Esophagus (tissue), 2 donors: Measurements from ENCODE around the gene OPALIN. TPM values are rescaled to one million over a fixed set of nuclear protein-coding genes. Genes with fewer than 3 reads are reported as not detected.

Experiments used
- H3K27ac ChIP-seq, 2 donors: one replicate each; pipeline ENCODE4 v1.5.1; 2013; ENCODE audit warnings: low read depth in 2 of 2, mild to moderate bottlenecking in 2 of 2, inconsistent platforms in 1 of 2, low read length in 1 of 2, moderate library complexity in 1 of 2
- H3K27me3 ChIP-seq, 2 donors: one replicate each; pipeline ENCODE4 v1.6.1; 2013; ENCODE audit warnings: low read length in 2 of 2, control low read depth in 1 of 2, mild to moderate bottlenecking in 1 of 2; ENCODE audit not compliant: insufficient read depth in 2 of 2, control insufficient read depth in 1 of 2
- H3K36me3 ChIP-seq, 2 donors: one replicate each; pipeline ENCODE4 v1.6.1; 2013; ENCODE audit warnings: low read length in 1 of 2; ENCODE audit not compliant: control insufficient read depth in 2 of 2, insufficient read depth in 2 of 2
- H3K4me1 ChIP-seq, 2 donors: one replicate each; pipeline ENCODE4 v1.6.1; 2013; ENCODE audit warnings: low read length in 1 of 2; ENCODE audit not compliant: control insufficient read depth in 2 of 2, insufficient read depth in 2 of 2
- H3K4me3 ChIP-seq, 2 donors: one replicate each; pipeline ENCODE4 v1.5.1; 2013; ENCODE audit warnings: low read length in 2 of 2, mild to moderate bottlenecking in 2 of 2, low read depth in 1 of 2, moderate library complexity in 1 of 2
- H3K9me3 ChIP-seq, 2 donors: one replicate each; pipeline ENCODE4 v1.6.1; 2013; ENCODE audit warnings: mild to moderate bottlenecking in 2 of 2, low read depth in 1 of 2, low read length in 1 of 2, moderate library complexity in 1 of 2; ENCODE audit not compliant: control insufficient read depth in 2 of 2, insufficient read depth in 1 of 2
- WGBS, 2 donors: extraction: QIAGEN DNeasy Blood & Tissue Kit; methylation state at CpG; one replicate each; pipeline ENCODE4 v1.1.7; 2013; 5-methylcytosine and 5-hydroxymethylcytosine counted together
- polyA plus RNA-seq, 2 donors: library from polyadenylated mRNA; stranded (reverse); fragments of 200-250 nt; gene quantifications; one replicate each; pipeline ENCODE4 v1.2.3, GENCODE V29; 2013
- donor health status: healthy with polysubstance abuse.
- donor health status: Bipolar disorder and iron deficiency.

OPALIN gene
- polyA plus RNA-seq, 2 donors = not detected

GRCh38 chr10:96395931-96396877, 37.4 kb upstream of the OPALIN start:
- no peaks in the 10 kb centered on the region for H3K4me1 ChIP-seq
- no peak overlapping the region for H3K27ac ChIP-seq
- peaks cover 2 to 4% of the 10 kb centered on the region in 2 donors for H3K27me3 ChIP-seq
- peak overlapping the region in 1 of 2 donors; percentile 29 for H3K4me3 ChIP-seq
- WGBS, 2 donors = 19 to 21% methylated on average over 24 of the region's 24 CpGs
- no peaks in the 10 kb centered on the region for H3K9me3 ChIP-seq
- H3K36me3 ChIP-seq = no peaks in the 10 kb centered on the region

DNA sequence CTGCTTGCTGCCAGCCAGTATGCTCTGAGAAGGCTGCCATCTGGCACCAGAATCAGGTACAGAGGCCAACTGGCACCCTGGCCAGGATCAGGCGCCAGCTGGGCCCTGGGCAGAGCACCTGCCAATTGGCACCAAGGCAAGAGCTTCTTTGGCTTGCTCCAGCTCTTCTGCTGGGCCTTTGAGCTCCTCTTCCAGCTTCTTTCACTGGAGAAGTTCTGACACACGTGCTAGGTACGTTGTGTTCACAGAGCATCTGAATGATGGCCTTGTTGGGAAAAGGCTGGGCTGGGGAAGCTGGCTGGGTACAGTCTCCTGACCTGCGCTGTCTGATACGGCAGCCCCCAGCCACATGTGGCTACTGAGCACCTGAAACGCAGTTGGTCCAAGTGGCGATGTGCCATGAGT, 31.7 kb upstream of the OPALIN start:
- H3K4me1 ChIP-seq = peaks cover 0 to 6% of the 10 kb centered on the region in 2 donors
- no peaks in the 10 kb centered on the region for H3K9me3 ChIP-seq
- H3K4me3 ChIP-seq = no peak overlapping the region
- H3K36me3 ChIP-seq = no peaks in the 10 kb centered on the region
- WGBS, 2 donors = 41 to 43% methylated on average over 7 of the region's 7 CpGs
- no peaks in the 10 kb centered on the region for H3K27me3 ChIP-seq
- H3K27ac ChIP-seq = no peak overlapping the region

DNA sequence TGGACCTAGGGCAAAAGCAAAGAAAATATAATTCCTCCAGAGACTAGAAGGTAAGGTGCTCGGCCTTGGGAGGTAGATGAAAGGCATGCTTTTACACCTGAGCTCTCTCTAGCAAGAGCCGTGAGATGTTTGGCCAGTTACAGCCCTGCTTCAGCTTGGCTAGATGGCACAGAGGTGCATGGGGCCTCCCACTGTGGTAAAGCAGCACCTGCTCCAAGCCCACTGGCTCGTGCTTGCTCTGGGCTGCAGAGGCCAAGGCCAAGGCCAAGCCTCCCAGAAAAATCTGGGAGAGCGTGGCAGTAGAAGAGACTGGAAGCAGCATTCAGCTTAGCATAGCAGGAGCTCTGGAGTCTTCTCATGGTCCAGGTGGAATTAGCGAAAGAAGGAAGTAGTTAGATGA, 31.0 kb upstream of the OPALIN start:
- Histone ChIP-seq H3K27ac (no peak overlapping the region), H3K4me3 (no peak overlapping the region), H3K27me3 (no peaks in the 10 kb centered on the region), H3K36me3 (no peaks in the 10 kb centered on the region), H3K4me1 (peaks cover 0 to 6% of the 10 kb centered on the region in 2 donors), H3K9me3 (no peaks in the 10 kb centered on the region)
- 48 to 57% methylated on average over 5 of the region's 5 CpGs for WGBS, 2 donors

DNA sequence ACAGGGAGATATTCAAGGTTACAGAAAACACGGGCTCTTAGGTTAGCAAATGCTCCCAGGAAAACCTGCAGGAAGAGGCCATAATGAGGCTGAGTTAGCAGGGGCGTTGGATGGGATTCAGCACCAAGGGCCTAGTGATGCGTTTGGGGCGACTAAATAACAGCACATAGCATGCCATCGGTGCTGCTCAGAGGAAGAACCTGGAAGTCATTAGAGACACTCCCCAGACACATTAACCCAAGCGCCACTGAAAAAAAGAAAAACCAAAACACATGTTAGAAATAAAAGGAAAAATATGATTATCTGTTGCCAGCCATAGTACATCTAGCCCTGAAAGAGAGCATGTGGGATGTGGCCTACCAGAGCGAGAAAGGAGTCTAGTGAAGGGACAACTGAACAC, 28.8 kb upstream of the OPALIN start:
- H3K4me3 ChIP-seq = no peak overlapping the region
- H3K27ac ChIP-seq = no peak overlapping the region
- no peaks in the 10 kb centered on the region for H3K36me3 ChIP-seq
- 82 to 91% methylated on average over 7 of the region's 7 CpGs for WGBS, 2 donors
- no peaks in the 10 kb centered on the region for H3K9me3 ChIP-seq
- peaks cover 0 to 6% of the 10 kb centered on the region in 2 donors for H3K4me1 ChIP-seq
- H3K27me3 ChIP-seq = no peaks in the 10 kb centered on the region

DNA sequence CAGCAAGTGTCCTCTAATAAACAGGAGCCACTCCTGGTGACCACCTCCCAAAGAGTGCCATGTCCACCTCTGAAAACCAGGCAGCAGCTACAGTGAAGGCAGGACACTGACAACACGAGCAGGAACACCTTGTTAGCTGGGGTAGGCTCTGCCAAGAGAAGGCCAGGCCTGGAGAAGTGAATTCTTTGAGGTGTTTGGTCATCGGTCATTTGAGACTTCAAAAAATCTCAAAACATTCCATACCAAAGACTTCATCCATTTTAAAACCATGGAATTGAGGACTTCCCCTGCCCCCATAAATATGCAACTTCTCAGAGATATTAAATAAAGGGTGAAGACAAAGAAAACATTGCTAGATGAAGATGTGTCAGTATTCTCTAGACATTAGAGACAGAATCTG, 28.4 kb upstream of the OPALIN start:
- WGBS, 2 donors = 73 to 86% methylated on average over 2 of the region's 2 CpGs
- no peaks in the 10 kb centered on the region for H3K36me3 ChIP-seq
- H3K27ac ChIP-seq = no peak overlapping the region
- H3K4me3 ChIP-seq = no peak overlapping the region
- H3K27me3 ChIP-seq = no peaks in the 10 kb centered on the region
- H3K4me1 ChIP-seq = peaks cover 0 to 6% of the 10 kb centered on the region in 2 donors
- H3K9me3 ChIP-seq = no peaks in the 10 kb centered on the region

DNA sequence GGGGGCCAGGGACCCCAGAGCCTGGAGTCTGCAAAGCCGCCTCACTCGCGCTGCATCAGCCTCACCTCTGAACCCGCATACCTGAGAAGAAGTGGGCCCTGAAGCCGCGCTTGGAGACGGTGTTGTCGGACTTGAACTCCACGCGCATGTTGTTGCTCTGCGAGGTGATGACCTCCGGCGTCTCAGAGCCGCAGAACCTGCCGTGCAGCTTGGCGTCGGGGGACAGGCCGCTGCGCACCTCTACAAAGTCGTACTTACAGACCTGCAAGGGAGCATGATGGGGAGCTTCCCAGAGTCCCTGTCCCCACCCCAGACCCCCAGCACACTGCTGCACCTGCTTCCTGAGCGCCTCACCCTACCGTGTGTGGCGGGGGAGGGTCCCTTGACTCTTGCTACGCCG, 25.7 kb upstream of the OPALIN start:
- Histone ChIP-seq H3K27ac (no peak overlapping the region), H3K36me3 (no peaks in the 10 kb centered on the region), H3K4me1 (no peaks in the 10 kb centered on the region), H3K4me3 (no peak overlapping the region), H3K27me3 (no peaks in the 10 kb centered on the region), H3K9me3 (no peaks in the 10 kb centered on the region)
- WGBS, 2 donors = 60 to 63% methylated on average over 25 of the region's 25 CpGs

DNA sequence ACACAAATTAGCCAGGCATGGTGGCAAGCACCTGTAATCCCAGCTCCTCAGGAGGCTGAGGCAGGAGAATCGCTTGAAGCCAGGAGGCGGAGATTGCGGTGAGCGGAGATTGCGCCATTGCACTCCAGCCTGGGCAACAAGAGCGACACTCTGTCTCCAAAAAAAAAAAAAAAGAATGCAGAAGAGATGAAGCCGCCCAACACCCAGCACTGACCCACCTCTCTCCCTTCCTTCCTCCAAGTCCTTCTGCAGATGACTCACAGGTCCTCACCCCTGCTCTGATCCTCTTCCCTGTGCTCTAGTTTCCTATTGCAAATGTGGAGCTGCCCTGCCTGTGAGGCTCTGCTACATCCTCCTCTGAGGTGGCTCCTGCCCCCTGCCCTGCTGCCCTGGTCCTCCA, 22.0 kb upstream of the OPALIN start:
- Histone ChIP-seq H3K9me3 (no peaks in the 10 kb centered on the region), H3K27ac (no peak overlapping the region), H3K27me3 (no peaks in the 10 kb centered on the region), H3K4me1 (peaks cover 2 to 4% of the 10 kb centered on the region in 2 donors), H3K36me3 (no peaks in the 10 kb centered on the region), H3K4me3 (no peak overlapping the region)
- WGBS, 2 donors = 91 to 94% methylated on average over 7 of the region's 7 CpGs

DNA sequence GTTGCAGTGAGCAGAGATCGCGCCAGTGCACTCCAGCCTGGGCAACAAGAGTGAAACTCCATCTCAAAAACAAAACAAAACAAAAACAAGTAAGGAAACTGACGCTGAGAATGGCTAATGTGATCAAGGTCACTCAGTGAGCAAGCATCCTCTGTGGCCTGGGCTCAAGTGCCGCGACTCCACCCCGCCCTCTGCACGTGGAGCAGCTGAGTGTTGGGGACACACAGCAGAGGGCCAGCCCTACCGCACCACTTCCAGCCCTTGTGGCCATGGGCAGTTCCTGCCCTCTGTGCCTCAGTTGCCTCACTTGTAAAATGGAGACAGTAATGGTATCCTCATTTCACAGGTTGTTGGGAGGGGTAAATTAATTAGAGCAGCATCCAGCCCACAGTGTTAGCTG, 21.0 kb upstream of the OPALIN start:
- WGBS, 2 donors = 75 to 81% methylated on average over 8 of the region's 8 CpGs
- Histone ChIP-seq H3K4me1 (peaks cover 2 to 8% of the 10 kb centered on the region in 2 donors), H3K27ac (no peak overlapping the region), H3K4me3 (no peak overlapping the region), H3K36me3 (no peaks in the 10 kb centered on the region), H3K27me3 (no peaks in the 10 kb centered on the region), H3K9me3 (no peaks in the 10 kb centered on the region)

- H3K4me3 ChIP-seq = no peak overlapping the region
- no peaks in the 10 kb centered on the region for H3K27me3 ChIP-seq
- H3K4me1 ChIP-seq = peaks cover 2 to 8% of the 10 kb centered on the region in 2 donors
- H3K36me3 ChIP-seq = no peaks in the 10 kb centered on the region
- H3K9me3 ChIP-seq = no peaks in the 10 kb centered on the region
- no peak overlapping the region for H3K27ac ChIP-seq
- 67 to 71% methylated on average over 15 of the region's 15 CpGs for WGBS, 2 donors
Observed at GRCh38 chr10:96378741-96379140, 19.9 kb upstream of the OPALIN start.

DNA sequence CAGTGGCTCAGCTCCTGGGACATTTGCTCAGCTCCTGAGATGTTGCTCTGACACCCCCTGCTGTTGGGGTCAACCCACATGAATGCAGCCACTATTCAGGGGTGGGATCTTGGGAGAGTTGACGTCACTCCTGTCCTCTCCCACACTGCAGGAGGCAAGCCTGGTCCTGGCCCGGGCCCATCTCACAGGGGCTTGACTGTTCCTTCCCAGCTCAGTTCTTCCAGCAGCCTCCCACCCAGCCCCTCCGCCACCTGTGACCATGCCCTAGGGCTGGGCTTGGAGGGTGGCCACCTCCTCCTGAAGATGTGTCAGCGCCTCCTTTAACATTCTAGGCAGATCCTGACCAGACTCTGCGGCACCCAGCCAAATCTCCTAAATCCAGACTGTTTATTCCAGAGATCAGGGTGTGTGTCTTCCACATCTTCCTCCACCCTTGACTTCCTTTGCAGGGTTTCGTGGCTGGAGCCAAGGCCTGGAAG, 19.1 kb upstream of the OPALIN start:
- Histone ChIP-seq H3K27ac (no peak overlapping the region), H3K4me3 (no peak overlapping the region), H3K36me3 (no peaks in the 10 kb centered on the region), H3K4me1 (peaks cover 2 to 8% of the 10 kb centered on the region in 2 donors), H3K9me3 (no peaks in the 10 kb centered on the region), H3K27me3 (no peaks in the 10 kb centered on the region)
- 31 to 45% methylated on average over 6 of the region's 6 CpGs for WGBS, 2 donors
